ENCODE data around the gene MAPK7.

The MAPK7 gene

DNA sequence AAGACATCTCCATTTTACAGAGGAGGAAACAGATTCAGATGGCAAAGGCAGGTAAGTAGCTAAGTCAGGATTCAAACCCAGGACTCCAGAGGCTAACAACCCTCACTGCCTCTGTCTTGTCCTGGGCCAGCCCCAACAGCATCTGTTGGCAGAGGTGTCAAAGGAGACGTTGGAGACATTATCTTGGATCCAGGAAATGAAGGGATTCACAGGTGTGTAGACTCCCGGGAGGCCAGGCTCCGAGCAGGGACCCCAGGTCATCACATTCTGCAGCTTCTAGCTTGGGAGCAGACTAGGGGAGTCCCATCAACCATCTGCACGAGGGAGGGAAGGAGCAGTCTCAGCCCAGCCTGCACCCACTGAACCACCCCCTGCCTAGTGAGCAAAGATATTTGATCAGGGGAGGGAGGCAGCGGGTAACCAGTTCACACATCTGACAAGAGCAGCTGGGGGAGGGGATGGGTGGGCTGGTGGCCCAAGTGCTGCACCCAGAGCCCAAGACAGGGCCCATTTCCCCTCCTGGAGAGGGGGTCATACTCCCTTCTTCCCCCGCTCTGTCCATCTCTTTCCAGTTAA lies 14.8 kb upstream of the MAPK7 start:
- DNase-seq (ENCODE audit: low spot score) = no peak

DNA sequence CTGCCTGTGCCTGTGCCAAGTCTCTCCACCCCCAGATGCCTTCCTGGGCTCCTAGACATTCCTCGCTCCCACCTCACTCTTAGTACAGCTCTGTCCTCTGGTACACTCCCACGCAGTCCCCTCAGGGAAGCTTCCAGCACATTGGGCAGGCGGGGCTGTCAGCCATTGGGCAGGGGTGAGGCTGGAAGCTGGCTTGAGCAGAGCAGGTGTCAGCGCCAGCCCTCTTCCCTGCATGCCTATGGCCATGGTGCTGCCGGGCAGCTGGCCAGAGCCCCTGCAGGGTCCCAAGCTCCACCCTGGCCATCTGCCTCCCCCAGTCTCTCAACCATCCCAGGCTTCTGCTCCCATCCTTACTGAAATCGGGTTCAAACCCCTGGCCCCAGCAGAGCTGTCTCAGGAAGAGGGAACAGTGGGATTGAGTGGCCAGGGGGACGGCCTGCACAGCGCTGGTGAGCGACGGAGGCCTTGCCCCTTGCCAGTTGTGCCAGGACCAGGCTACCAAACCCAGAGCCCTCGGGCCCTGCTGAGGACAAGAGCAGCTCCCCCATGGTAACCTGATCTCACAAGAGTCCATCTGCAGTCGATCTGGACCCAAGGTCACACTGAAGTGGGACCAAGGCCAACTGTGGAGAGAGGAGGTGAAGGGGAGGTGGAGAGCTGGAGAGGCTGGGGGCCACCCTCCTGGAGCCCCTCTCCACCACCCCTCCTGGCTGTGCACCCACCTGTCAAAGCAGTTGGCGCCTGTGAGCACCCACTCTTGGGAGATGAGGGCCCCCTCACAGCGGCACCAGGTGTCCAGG lies 13.4 kb upstream of the MAPK7 start:
- DNase-seq (ENCODE audit: low spot score) = no peak

DNA sequence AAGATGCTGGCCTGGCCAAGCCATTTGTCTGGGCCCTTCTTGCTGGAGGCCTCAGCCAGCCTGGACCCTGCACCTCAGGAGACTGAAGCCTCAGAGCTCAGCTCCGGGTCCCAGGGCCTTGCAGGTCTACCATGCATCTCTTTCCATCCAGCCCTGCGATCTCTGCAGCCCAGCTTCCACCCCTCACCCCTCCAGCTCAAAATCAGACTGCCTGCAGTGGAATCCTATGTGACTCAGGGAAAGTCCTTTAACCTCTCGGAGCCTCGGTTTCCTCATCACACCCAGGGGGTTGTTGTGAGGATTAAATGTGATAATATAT lies 12.8 kb upstream of the MAPK7 start:
- DNase-seq (ENCODE audit: low spot score) = no peak

DNA sequence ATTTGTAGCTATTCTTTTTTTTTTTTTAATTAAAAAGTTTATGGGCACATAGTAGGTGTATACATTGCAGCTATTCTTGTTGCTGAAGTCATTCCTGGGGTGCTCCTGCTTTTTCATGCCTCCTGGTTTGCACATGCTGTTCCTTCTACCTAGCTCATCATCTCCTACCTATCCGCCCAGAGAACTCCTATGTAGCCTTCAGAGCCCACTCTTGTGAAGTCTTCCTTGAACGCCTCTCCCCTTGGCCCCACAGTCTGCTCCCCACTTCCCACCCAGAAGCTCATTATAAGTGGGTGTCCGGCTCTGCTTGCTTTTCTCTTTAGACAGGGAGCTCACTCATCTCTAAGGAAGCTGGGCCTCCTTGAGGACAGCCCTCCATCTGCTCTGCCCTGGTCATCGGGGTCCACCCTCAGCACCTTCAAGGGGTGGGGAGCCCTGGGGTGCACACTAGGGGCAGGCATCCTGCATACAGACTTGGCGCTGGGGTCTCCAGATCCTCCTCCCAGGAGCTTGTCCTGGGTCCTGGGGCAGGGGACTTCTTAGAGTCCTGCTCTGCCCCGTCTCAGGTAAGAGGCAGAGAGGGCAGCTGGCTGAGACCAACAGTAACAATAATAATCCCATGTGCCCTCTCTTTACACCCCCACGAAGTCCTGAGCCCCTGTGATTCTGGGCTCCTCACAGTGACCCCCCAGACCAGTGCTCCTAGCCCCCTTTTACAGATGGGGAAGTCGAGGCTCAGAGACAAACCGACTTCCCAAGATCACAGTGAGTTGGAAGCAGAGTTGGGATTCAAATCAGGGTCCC lies 12.3 kb upstream of the MAPK7 start:
- DNase-seq (ENCODE audit: low spot score) = no peak

GRCh38 chr17:19366637-19366972 lies 11.7 kb upstream of the MAPK7 start:
- DNase-seq (ENCODE audit: low spot score) = no peak

DNA sequence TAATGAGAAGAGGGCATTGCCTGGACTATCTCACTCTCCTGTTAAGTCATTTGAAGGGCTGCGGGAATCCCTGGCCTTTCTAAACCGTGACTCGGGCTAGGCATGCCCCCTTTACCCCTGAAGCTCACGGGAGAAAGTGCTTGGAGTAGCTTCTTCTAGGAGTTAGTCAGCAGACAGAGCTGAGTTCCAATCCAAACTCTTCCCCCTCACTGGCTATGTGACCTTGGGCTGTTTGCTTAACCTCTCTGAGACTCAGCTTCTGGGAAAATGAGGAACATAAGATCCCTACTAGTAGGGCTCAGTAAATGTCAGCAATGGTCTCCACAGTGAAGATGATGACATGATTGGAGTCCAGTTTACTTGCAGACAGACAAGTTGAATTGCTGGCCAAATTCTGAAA lies 10.1 kb upstream of the MAPK7 start:
- DNase-seq (ENCODE audit: low spot score) = no peak

DNA sequence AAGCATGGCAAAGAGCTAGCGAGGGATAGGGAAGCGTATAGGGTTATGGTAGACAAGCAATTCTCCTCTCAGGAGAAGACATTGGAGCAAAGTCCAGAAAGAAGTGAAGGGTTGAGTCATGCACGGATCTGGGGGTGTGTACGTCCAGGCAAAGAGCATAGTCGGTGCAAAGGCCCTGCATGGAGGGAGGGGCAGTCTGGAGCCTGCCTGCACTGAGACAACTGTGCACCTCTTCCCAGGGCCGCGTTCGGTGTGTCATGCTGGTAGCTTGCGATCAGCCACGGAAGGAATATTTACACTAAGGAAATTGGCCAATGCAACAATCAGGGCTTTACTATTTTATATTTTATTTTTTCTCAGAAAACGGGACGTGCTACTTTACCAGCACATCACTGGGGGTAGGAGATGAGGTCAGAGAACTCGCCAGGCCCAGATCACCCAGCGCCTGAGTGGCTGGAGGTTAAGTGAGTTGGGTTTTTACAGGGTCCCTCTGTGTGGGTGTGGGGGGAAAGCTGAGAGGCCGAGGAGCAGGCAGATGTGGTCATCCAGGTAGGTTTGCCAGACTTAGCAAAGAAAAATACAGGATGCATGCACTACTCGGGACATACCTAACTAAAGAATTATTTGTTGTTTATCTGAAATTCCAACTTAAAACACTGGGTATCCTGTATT lies 9.1 kb upstream of the MAPK7 start:
- DNase-seq (ENCODE audit: low spot score) = no peak

DNA sequence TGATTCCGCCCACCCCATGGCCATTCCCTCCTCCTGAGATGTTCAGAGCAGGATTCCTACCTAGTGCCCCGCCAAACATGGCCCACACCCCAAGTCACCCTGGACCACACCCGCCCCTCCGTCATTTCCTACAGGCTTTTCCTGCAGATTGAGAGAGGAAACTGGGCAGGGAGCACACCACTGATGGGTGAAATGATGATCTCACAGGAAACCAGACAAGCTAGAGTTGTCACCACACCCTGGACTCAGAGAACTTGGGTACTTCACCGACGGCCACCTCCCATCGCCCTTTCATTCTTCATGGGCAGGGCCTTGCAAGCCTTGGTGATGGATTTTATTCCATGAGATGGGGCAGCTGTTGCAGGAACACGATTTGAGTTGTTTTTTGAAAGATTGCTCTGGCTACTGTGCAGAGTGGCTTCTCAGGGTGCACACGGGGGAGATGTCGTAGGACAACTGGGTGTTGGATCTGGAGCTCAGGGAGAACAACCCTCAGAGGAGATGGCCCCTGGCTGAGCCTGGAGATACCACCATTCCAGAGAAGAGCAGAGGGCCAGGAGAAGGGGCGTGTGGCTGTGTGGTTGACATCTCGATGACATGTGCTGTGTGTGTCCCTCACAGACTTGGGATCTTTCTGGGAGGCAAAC lies 8.3 kb upstream of the MAPK7 start:
- no peak for DNase-seq (ENCODE audit: low spot score)

DNA sequence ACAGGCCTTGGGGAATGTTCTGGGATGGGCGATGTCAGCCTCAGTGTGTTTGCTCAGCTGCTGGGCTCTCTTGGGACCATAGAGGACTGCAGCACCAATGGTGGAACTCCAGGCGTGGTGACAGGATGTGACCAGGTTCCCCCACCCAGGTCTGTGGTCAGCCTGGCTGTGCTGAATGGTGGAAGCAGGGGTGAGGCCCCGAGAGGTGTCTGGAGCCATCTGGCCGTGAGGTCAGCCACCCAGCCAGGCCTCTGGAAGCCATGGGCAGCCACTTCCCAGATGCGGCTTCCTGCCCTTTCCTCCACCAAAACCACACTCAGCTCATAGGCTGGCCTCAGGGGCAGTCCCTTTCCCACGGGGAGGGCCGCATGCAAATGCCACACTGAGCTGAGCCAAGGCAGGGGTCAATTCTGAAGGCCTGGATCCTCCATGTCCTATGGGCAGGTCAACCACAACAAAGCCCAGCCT lies 7.8 kb upstream of the MAPK7 start:
- no peak for DNase-seq (ENCODE audit: low spot score)

GRCh38 chr17:19371259-19372010 lies 6.9 kb upstream of the MAPK7 start:
- no peak for DNase-seq (ENCODE audit: low spot score)

DNA sequence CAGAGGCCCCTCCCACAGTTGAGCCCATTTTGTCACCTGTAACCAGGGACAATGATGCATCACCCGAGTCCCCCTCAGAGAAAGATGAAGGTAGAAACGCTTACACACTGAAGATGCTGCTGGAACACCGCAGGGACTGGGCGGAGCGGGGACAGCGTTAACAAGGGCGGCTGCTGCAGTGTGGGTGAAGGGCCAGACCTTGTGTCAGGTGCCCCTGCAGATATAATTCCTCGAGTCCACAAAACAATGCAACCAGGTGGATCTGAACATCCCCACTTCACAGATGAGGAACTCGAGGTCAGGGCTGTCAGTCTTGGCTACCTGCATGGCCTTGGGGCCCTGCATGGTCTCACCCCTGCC lies 6.3 kb upstream of the MAPK7 start:
- no peak for DNase-seq (ENCODE audit: low spot score)

DNA sequence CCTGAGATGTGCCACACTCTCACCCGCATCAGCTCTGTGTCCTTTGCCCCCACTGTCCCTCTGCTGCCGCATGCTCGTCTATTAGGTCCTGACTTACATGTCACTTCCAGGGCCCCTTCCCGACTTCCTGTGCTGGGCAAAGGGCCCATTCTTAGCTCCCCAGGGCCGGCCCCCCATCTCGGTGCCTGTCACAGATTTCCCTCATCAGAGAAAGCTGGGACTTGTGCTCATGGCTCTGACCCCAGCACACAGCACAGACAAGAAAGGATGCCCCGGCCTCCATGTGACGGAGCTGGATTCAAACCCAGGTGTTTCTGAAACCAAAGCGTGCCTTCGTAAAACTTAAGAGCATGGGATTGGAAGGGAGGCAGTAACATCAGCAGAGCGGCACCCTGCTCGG lies 5.9 kb upstream of the MAPK7 start:
- no peak for DNase-seq (ENCODE audit: low spot score)

- no peak for DNase-seq (ENCODE audit: low spot score)
Measured at GRCh38 chr17:19372866-19373504, 5.3 kb upstream of the MAPK7 start.

DNA sequence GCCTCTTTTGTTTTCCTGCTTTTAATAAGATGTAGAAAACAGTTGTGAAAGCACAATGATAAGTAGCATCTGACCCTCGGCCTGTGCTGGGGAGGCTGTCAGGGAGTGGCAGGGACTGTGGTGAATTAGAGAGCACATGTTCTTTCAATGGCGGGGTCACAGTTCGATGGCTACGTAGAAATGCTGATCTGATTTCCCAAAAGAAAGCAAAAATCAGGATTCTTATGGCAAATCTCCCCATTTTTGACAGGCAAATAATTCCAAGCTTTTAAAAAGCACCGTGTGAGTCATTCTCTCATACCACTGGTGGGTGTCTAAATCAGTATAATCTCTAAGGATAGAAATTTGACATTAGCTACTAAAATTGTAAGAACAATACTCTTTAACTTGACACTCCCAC lies 4.2 kb upstream of the MAPK7 start:
- no peak for DNase-seq (ENCODE audit: low spot score)

- no peak for DNase-seq (ENCODE audit: low spot score)
Measured at GRCh38 chr17:19375732-19376131, 2.6 kb upstream of the MAPK7 start.

DNA sequence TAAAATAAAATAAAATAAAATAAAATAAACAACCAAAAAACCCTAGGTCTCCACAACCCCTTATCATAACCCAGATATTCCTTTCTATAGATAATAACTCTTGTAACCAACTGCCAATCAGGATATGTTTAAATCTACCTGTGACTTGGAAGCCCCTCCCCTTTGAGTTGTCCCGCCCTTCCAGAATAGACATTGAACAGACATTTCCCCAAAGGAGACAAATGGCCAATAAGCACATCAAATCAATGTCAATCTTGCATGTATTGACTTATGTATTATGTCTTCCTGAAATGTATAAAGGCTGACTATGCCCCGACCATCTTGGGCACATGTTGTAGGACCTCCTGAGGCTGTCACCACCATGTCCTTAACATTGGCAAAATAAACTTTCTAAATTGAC lies 1.5 kb upstream of the MAPK7 start:
- no peak for DNase-seq (ENCODE audit: low spot score)

DNA sequence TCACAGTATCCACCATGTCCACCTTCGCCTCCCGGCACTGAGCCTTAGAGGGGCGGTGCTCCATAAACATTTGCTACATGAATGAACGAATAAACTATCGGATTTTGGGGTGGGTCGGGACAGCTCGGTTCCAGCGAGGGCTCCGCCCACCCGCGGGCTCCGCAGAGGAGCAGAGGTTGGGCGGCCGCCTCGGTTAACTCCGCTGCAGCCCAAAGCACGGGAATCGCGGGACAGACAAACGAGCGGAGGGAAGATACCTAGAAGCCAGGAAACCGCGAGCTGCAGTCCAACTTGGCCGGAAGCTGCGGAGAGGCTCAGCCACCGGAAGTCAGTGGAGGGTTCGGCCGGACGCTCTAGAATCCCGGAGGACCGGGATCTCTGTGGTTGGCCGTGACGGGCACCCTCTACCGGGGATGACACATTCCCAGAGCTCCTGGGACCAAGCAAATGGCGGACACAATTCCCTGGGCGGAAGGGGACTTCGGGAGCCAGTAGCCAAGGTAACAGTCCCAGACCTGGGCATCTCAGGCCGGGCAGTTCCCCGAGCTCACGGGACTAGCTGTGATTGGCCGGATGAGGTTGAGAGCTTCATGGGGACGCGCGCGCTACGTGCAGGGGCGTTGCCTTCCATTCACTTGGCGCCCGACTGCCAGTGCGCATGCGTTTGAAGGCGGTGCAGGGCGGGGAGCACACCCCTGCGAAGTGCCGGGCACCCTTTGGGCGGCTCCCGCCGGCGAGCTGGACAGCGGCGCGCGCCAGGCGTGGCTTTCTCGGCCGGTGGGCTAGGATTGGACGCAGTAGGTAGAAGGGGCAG lies 489 bp upstream of the MAPK7 start:
- DNase-seq (ENCODE audit: low spot score) = peak; percentile 99

- no peak for DNase-seq (ENCODE audit: low spot score)
Measured at GRCh38 chr17:19379361-19380065, 1.2 kb downstream of the MAPK7 start.

- no peak for DNase-seq (ENCODE audit: low spot score)
Measured at GRCh38 chr17:19380481-19381301, 2.4 kb downstream of the MAPK7 start.
